HUES48 (cell line): ENCODE measurements around the gene ST6GALNAC4.

Source experiments
- H3K27ac ChIP-seq: one replicate; pipeline ENCODE4 v1.7.0; 2013; ENCODE audit warnings: low read depth, low read length, inconsistent platforms
- H3K27me3 ChIP-seq: 2 replicates; pipeline ENCODE4 v1.6.1; 2013; ENCODE audit warnings: mild to moderate bottlenecking, low read length; ENCODE audit not compliant: control insufficient read depth, insufficient read depth
- H3K36me3 ChIP-seq: 2 replicates; pipeline ENCODE4 v1.6.1; 2013; ENCODE audit warnings: low read length; ENCODE audit not compliant: control insufficient read depth, insufficient read depth
- H3K4me1 ChIP-seq: 2 replicates; pipeline ENCODE4 v1.6.1; 2013; ENCODE audit warnings: mild to moderate bottlenecking, low read length; ENCODE audit not compliant: control insufficient read depth, insufficient read depth
- H3K4me3 ChIP-seq: 2 replicates; pipeline ENCODE4 v1.5.1; 2013; ENCODE audit warnings: mild to moderate bottlenecking, low read depth, low read length
- H3K9ac ChIP-seq: 2 replicates; pipeline ENCODE4 v1.6.1; 2013; ENCODE audit warnings: mild to moderate bottlenecking, low read depth, low read length, moderate library complexity
- H3K9me3 ChIP-seq: 2 replicates; pipeline ENCODE4 v1.6.1; 2013; ENCODE audit warnings: low read length; ENCODE audit not compliant: control insufficient read depth, insufficient read depth

Gene ST6GALNAC4

DNA sequence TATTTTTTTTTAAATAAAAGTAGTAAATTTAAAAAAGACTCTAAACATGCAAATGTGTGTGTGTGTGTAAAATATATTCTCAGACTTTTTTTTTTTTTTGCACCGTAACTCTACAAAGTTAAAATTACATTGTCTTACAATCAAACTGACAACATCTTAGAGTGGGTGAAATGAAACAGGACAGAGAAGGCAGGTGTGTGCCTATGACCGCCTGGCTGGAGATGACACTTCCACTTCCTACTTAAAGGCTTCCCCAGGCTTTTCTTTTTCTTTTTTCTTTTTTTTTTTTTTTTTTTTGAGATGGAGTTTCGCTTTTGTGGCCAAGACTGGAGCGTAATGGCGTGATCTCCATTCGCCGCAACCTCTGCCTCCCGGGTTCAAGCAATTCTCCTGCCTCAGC lies 36.7 kb downstream of the ST6GALNAC4 start:
- no peak overlapping the region for H3K9ac ChIP-seq
- H3K4me3 ChIP-seq: no peak overlapping the region
- no peak overlapping the region for H3K27ac ChIP-seq
- H3K27me3 ChIP-seq: peaks cover 5% of the 10 kb centered on the region
- peaks cover 3% of the 10 kb centered on the region; the same call in 1 of the 2 replicates for H3K4me1 ChIP-seq
- no peaks in the 10 kb centered on the region for H3K9me3 ChIP-seq
- 0 out of 2 replicates have a peak, but pooled peaks cover 4% of the 10 kb centered on the region for H3K36me3 ChIP-seq

GRCh38 chr9:127878652-127879390 lies 38.0 kb downstream of the ST6GALNAC4 start:
- H3K4me3 ChIP-seq: no peak overlapping the region
- peaks cover 5% of the 10 kb centered on the region for H3K27me3 ChIP-seq
- H3K9me3 ChIP-seq: no peaks in the 10 kb centered on the region
- H3K9ac ChIP-seq: no peak overlapping the region
- peaks cover 3% of the 10 kb centered on the region; the same call in 1 of the 2 replicates for H3K4me1 ChIP-seq
- no peak overlapping the region for H3K27ac ChIP-seq
- no peaks in the 10 kb centered on the region for H3K36me3 ChIP-seq

- Histone ChIP-seq H3K36me3 (no peaks in the 10 kb centered on the region), H3K27ac (no peak overlapping the region), H3K4me3 (peak overlapping the region; percentile 81), H3K4me1 (peaks cover 3% of the 10 kb centered on the region; the same call in 1 of the 2 replicates), H3K27me3 (peaks cover 5% of the 10 kb centered on the region), H3K9ac (no peak overlapping the region), H3K9me3 (no peaks in the 10 kb centered on the region)
Measured at GRCh38 chr9:127878001-127878651, 38.7 kb downstream of the ST6GALNAC4 start.

- Histone ChIP-seq H3K27me3 (peaks cover 5% of the 10 kb centered on the region), H3K9me3 (no peaks in the 10 kb centered on the region), H3K36me3 (no peaks in the 10 kb centered on the region), H3K27ac (no peak within 1 kb of the TSS), H3K4me3 (peak within 1 kb of the TSS; percentile 81), H3K4me1 (peaks cover 3% of the 10 kb centered on the region; the same call in 1 of the 2 replicates), H3K9ac (0 out of 2 replicates have a peak within 1 kb of the TSS, but pooled peaks have one; percentile 30)
Measured at GRCh38 chr9:127877566-127877998, 39.3 kb downstream of the ST6GALNAC4 start, which contains the start of gene AK1. TSS of gene AK1 (minus strand) at chr9:127877675. CDS start at chr9:127874617, 3,058 bp downstream.

GRCh38 chr9:127876764-127877562 lies 39.9 kb downstream of the ST6GALNAC4 start:
- H3K9ac ChIP-seq: 0 out of 2 replicates have a peak overlapping the region, but pooled peaks have one; percentile 30
- no peaks in the 10 kb centered on the region for H3K36me3 ChIP-seq
- H3K4me3 ChIP-seq: peak overlapping the region; percentile 81
- H3K9me3 ChIP-seq: no peaks in the 10 kb centered on the region
- H3K27ac ChIP-seq: no peak overlapping the region
- peaks cover 5% of the 10 kb centered on the region for H3K27me3 ChIP-seq
- 0 out of 2 replicates have a peak, but pooled peaks cover 3% of the 10 kb centered on the region for H3K4me1 ChIP-seq

DNA sequence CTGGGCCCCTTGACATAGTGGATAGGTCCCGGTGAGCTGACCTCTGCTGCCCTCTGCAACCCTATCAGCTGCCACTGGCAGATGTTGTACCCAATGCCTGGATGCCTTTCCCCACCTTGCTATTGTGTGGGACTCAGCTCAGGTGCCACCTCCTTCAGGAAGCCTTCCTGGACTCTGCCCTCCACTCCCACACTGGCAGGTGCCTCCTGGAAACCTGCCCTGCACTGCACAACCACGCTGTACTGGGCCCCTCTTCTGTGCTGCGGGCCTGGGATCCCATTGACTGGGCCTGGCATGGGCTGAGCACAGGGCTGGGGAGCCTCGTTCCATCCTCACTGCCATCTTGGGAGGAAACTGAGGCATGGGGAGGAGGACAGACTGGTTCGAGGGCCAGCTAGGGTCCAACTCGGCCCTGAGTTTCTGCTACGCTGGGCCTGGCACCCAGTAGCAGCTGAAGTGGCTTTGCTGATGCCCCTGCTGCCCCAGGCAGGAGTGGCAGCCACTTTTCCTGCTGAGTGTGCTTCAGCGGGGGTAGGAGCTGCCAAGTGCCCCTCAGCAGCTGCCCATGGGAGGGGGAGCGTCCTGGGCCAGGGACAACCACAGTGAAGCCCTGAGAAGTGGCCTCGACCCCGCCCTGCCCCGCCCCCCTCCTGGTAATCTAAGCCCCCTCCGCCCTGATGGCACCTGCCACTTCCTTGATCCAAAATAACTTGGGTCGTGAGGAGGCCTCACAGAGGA lies 40.6 kb downstream of the ST6GALNAC4 start:
- H3K27ac ChIP-seq: no peak overlapping the region
- no peak overlapping the region for H3K4me3 ChIP-seq
- H3K9ac ChIP-seq: no peak overlapping the region

DNA sequence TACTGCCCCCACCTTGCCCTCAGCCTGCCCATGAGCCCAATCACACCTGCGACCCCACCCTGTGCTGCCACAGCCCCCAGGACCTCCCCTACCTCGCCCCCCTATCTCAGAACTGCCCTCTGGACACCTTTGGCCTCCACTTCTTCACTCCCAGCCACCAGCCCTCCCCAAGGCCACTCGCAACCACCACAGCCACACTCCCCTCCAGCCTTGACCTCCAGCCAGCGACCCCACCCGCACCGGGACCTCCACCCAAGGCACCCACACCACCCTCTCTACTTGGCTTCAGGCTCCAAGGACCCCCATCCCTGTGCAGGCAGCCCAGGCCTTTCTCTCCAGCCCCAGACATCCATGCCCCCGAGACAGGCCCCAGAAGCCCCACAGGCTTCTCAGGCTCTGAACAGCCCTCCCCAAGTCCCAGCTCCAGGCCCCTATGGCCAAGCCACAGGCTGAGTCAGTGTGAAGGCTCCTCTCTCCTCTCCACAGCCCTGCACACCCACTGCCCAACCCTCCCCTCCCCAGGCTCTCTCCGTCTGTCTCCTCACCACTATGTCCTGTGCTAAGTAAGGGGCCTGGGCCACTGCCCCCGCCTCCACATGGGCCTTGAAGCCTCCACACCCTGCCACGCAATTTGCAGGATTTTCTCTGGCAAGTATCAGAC lies 41.4 kb downstream of the ST6GALNAC4 start:
- no peak overlapping the region for H3K27ac ChIP-seq
- H3K4me3 ChIP-seq: no peak overlapping the region

More for the DNA sequence above, 40.6 kb downstream of the ST6GALNAC4 start:
- Histone ChIP-seq H3K4me1 (0 out of 2 replicates have a peak, but pooled peaks cover 3% of the 10 kb centered on the region), H3K9me3 (no peaks in the 10 kb centered on the region), H3K36me3 (no peaks in the 10 kb centered on the region), H3K27me3 (peaks cover 5% of the 10 kb centered on the region)

GRCh38 chr9:127874301-127875221 lies 42.3 kb downstream of the ST6GALNAC4 start:
- Histone ChIP-seq H3K9ac (no peak overlapping the region), H3K4me1 (0 out of 2 replicates have a peak, but pooled peaks cover 3% of the 10 kb centered on the region), H3K27ac (no peak overlapping the region), H3K27me3 (peaks cover 5% of the 10 kb centered on the region), H3K4me3 (no peak overlapping the region), H3K36me3 (no peaks in the 10 kb centered on the region), H3K9me3 (no peaks in the 10 kb centered on the region)

More for the DNA sequence above, 41.4 kb downstream of the ST6GALNAC4 start:
- Histone ChIP-seq H3K27me3 (peaks cover 5% of the 10 kb centered on the region), H3K4me1 (0 out of 2 replicates have a peak, but pooled peaks cover 3% of the 10 kb centered on the region), H3K9me3 (no peaks in the 10 kb centered on the region), H3K36me3 (no peaks in the 10 kb centered on the region), H3K9ac (no peak overlapping the region)

DNA sequence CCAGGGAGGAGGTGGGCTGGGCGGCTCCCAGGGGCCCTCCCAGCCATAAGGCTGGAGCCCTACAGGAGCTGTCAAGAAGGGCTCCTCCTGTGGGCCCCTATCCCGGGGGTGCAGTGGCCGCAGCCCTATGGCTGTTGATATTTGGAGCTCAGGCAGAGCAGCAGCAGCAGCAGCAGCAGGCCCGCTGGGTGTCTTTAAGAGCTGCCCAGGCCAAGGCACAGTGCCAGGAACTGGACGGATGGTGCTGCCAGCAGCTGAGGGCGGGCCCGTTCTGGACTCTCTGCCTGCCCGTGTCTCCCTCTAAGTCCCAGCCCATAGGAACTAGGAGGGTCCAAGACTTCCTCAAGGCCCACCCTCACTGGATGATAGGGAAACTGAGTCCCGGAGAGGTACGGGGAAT lies 43.0 kb downstream of the ST6GALNAC4 start:
- Histone ChIP-seq H3K9ac (no peak overlapping the region), H3K9me3 (no peaks in the 10 kb centered on the region), H3K36me3 (no peaks in the 10 kb centered on the region), H3K27me3 (peaks cover 5% of the 10 kb centered on the region), H3K4me1 (0 out of 2 replicates have a peak, but pooled peaks cover 3% of the 10 kb centered on the region), H3K4me3 (no peak overlapping the region), H3K27ac (no peak overlapping the region)
